ENCODE data around the gene ZNF207. TPM values are rescaled to one million over a fixed set of nuclear protein-coding genes. Genes with fewer than 3 reads are reported as not detected.
"Not testable (repeated sequence)": the region's sequence is repeated elsewhere in the genome, so short reads cannot be mapped to it uniquely, and the experiment has no call there.

ZNF207 gene
- polyA plus RNA-seq, 1 donor, result 129 TPM

- DNase-seq (ENCODE audit: low read depth), result no peak
These were observed 36.9 kb downstream of the ZNF207 start for GRCh38 chr17:32386844-32387243.

- DNase-seq (ENCODE audit: low read depth), result not testable (repeated sequence)
These were observed 38.2 kb downstream of the ZNF207 start for GRCh38 chr17:32388128-32388527.

- DNase-seq (ENCODE audit: low read depth), result no peak
These were observed 38.9 kb downstream of the ZNF207 start for GRCh38 chr17:32388613-32389459.

- no peak for DNase-seq (ENCODE audit: low read depth)
These were observed 43.9 kb downstream of the ZNF207 start for GRCh38 chr17:32393904-32394303.

GRCh38 chr17:32396343-32396742 is 46.4 kb downstream of the ZNF207 start:
- no peak for DNase-seq (ENCODE audit: low read depth)

GRCh38 chr17:32398946-32399345 is 49.0 kb downstream of the ZNF207 start:
- no peak for DNase-seq (ENCODE audit: low read depth)

- not testable (repeated sequence) for DNase-seq (ENCODE audit: low read depth)
These were observed 60.1 kb downstream of the ZNF207 start for GRCh38 chr17:32410085-32410484.

- no peak for DNase-seq (ENCODE audit: low read depth)
These were observed 76.9 kb downstream of the ZNF207 start for GRCh38 chr17:32426894-32427293.

- no peak for DNase-seq (ENCODE audit: low read depth)
These were observed 79.6 kb downstream of the ZNF207 start for GRCh38 chr17:32429598-32429997.

Other genes with a start within 250 kb of the ZNF207 start
- gene RHOT1, start 207.7 kb upstream of the ZNF207 start, polyA plus RNA-seq (ENCODE audit: insufficient read length), result 32.8 TPM
- 1.1 TPM for gene RHBDL3, start 84.3 kb upstream of the ZNF207 start, polyA plus RNA-seq (ENCODE audit: insufficient read length)
- 17.8 TPM for gene C17orf75, start 8.0 kb upstream of the ZNF207 start, polyA plus RNA-seq (ENCODE audit: insufficient read length)
- gene PSMD11, start 94.4 kb downstream of the ZNF207 start, polyA plus RNA-seq (ENCODE audit: insufficient read length), result 58.1 TPM
- 8.5 TPM for gene CDK5R1, start 136.8 kb downstream of the ZNF207 start, polyA plus RNA-seq (ENCODE audit: insufficient read length)

All from forelimb muscle (tissue), 1 donor.